Measurements from ENCODE around the gene CBFA2T3.

CBFA2T3 gene

DNA sequence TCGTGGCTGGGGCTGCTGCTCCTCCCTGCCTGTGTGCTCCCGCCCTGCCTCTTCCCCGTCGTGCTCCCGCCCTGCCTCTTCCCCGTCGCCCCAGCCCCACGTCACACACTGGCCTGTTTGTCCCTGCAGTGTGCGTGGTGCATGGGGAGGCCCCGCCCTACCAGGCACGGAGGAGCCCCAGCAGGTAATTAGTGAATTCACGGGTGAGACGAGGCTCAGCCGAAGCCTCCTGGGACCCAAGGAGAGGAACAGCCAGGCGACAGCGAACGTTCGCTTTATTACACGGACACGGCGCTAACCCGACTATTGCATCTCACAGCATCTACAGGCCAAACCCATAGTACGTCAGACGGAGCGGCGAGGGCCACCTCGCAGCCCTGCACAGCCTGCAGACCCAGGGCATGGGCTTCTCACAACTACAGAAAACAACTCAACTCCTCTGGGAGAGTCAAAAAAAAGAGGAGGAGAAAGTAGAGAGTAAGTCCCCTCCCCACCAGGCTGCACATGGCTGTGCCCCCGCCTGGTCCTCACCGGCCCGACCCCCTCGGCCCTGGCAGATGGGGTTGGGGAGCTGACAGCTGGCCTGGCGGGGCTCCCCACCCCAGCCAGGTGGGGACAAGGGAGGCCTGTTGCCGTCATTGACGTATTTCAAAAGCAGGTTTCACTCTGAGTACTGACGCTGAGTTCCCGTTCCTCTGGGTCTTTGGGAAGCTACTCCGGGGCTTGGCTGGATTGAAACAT, 106.2 kb downstream of the CBFA2T3 start:
- peak; percentile 82 for DNase-seq

DNA sequence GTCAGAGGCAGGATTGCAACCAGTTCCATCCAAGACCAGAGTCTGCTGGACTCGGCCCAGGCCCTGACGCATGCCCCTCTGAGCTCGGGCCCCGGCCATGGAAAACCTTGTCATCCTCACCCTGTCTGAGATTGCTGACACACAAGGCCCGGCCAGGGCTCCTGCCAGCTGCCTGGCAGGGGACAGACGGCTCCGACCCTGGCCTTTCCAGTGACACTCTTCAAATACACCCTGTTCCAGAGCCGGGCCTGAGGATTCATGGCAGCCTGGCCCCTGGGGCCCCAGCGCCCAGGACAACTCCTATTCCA, 107.4 kb downstream of the CBFA2T3 start:
- no peak for DNase-seq

DNA sequence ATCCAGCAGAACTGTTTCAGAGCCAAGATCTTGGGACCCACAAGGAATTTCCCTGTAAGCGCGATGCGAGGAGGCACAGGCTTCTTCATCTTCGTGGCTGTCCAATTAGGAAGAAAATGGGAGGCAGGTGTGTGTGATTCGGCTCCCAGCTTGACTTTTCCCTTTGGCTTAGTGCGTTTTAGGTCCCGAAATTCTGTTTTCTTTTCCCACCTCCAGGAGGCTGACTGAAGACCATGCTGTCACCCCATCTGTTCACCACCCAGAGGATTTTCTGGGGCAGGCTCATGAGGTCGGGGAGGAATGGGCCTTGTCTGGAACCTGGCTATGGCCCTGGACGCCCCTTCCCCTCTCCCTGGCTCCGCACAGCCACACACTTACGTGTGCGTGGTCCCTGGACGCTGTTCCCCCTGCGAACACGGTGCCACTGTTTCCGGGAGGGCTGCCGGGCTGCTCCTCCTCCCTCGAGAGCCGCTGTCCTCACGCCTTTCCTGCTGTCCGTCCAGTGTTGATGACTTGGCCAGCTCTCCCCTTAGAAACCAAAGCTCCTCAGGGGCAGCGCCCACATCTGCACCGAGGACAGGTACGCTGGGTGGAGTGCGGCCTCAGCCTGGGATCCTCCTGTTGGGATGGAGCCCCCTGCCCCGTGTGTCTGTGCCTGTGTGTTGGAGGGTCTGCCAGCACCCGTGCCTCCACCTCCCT, 107.9 kb downstream of the CBFA2T3 start:
- DNase-seq, result peak; percentile 85

DNA sequence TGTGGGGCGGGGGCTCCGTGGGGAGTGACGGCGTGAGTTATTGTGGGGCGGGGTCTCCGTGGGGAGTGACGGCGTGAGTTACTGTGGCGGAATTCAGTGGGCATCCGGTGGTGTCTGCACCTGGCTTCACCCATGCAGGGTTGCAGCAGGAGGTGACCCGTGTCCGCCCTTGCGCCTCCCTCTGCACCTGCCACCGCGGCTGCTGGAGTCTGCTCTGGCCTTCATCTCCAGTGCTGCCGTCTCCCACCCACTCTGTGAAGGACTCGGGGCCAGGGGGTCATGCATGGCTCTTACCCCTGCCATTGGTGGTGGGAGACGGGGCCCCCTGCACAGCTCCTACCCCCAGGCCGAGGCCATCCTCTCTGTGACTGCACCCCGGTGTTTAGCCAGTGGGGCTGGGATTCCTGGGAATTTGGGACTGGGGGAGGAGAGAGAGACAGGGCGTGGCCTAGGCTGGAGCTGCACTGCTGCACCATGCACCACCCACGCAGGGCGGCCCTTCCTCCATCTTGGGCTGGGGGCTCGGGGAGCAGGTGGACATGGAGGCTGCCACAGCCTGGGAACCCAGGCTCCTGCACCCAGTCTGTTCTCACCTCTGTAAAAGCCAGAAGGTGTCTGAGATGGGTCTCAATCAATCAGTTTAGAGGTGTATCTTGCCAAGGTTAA, 109.3 kb downstream of the CBFA2T3 start:
- no peak for DNase-seq

DNA sequence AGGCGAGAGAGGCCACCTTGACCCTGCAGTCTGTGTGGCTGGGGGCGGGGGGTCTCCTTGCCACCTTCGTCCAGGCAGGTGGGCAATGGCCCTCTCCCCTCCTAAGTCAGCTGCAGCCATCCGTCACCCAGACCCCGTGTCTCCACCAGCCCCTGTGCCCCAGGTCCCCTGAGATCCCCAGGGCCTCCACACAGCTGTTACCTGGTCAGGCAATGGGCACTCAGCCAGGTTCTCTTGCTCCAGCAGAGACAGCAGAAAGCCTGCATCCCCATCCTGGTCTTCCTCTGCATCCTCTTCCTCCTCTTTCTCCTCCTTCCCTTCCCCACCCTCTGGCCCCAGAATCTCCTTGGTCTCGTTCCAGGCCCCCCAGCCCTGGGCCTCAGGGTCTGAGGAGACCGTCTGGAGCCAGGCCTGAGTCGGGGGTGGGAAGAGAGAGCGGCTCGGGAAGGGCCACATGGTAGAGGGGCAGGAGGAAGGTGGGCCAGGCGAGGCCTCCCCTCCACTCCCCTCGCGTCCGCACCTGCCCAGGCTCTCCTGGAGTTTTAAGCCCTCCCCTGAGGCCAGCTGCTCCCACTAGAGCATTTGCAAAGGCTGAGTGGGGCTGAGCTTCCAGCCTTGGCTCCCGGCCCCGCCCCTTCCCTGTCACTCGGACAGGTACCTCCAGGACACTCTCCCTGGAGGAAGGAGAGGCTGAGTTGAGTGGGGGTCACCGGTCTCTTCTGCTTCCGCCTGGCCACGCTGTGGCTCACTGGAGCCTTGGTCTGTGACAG, 110.7 kb downstream of the CBFA2T3 start, which contains the start of gene PABPN1L:
Gene PABPN1L, minus strand, starts transcription at position 510 of the 770 bp plus-strand sequence. Its CDS starts 54 bp downstream, at position 456.
- no peak for DNase-seq

DNA sequence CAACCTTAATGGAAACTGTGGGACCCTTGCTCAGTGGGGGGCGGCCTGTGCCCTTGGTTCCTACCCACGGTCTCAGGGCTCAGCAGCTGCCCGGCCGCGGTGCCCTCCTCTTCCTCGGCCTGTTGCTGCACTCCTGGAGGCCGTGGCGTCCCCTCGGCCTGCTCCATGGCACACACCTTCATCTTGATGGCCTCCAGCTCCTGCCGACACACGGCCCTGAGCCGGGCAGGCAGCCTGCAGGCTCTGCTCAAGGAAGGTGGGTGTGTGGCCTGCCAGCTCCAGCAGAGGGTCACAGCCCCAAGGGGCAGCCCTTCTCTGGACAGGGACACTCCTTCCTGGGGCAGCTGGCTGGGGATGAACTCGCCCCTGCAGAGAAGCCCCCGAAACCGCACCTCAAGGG, 111.3 kb downstream of the CBFA2T3 start:
- DNase-seq, result no peak

DNA sequence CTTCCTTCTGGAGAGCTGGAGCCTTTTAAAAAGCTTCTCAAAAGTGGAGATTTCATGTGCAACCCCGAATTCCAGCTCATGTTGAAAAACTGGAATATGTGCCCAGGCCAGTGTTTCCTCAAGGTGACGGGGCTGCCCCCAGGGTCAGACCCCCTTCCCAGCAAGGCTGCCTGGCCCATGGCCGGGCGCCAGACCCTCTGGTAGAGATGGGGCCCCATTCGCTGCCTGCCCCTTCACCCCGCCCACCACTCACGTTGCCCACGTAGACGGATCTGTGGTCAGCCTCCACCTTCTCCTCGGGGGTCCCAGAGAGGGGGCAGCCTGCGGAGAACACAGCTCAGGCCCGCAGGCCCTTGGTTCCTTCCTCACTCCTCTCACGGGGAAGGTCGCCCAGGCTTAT, 111.7 kb downstream of the CBFA2T3 start:
- no peak for DNase-seq

DNA sequence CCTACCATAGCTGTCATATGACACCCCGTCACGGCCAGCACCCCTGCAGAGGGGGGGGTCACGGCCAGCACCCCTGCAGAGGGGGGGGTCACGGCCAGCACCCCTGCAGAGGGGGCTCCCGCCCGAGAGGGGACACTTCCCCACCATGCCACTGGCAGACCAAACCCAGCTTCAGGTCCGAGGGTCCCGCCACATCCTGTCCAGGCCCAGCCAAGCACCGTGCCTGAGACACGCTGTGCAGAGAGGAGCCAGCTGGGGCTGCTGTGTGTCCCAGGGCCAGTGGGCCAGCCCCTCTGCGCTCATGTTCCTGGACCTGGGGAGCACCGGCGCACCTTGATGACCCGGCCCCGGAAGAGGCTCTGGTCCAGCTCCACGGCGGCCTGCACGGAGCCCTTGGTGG, 112.5 kb downstream of the CBFA2T3 start:
- DNase-seq, result no peak

DNA sequence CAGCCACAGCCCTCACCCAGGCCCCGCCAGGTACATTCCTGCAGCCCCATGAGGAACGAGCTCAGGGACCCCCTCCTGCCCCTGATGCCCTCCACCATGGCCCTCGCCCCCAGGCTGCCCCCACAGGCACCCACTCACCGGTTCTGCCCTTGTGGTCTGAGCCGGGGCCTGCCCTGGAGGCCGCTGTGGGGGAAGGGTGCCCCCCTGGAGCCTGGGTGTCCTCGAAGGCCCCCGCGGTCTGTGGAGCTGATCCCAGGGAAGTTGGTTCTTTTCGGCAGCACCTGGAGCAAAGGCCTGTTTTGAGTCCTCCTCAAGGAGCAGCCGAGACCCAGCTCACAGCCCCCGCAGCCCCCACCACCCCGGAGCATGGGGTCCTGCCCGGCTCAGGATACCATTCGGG, 112.9 kb downstream of the CBFA2T3 start:
- DNase-seq, result no peak

DNA sequence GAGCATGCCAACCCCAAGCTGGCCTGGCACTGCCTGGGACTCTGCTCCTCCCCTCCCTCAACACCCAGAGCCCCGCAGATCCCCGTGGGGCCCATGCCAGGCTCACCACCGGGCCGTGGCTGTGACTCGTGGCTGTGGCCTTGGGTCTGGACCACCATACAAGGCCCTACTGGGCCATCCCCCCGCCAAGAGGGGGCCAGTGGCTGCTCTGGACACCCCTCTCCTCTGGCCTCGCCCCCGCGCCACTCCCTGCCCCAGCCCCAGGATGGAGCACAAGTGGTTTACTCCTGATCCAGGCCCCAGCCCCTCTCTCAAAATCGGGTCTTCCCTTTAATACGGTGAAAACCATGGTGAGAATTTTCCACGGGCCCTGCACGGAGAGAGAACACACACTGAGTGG, 113.6 kb downstream of the CBFA2T3 start:
- no peak for DNase-seq

DNA sequence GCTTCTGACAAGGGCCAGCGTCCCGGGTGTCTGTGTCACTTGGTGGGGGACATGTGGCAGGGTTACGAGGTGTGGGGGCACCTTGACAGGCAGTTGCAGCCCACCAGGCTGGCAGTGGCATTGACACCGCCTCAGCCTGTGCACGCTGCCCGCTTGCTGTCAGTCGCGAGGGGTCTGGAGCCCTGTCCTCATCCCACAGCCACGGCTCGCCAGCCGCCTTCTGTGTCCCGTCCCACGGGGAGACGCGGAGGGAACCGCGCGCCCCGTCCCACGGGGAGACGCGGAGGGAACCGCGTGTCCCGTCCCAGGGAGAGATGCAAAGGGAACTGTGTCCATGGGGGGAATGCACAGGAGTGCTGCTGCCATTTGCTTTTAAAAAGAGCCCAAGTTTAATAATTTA, 114.0 kb downstream of the CBFA2T3 start:
- DNase-seq, result no peak

DNA sequence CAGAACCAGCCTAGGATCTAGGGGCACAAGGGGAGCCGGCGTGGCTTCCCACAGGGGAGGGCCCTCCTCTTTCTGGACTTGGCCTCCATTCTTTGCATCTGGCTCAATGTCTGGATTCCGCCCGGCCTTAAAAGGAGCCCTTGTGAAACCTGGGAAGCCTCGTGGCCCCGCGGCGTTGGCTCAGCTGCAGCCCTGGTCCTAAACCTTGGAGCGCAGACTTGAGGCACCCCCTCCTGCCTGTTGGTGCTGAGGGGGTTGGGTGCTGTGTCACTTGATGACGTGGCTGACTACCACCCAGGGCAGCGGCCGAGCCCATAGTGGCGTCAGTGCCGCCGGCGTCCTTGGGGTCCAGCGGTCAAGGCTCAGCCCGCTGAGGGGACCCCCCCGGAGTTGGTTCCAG, 115.6 kb downstream of the CBFA2T3 start:
- no peak for DNase-seq

DNA sequence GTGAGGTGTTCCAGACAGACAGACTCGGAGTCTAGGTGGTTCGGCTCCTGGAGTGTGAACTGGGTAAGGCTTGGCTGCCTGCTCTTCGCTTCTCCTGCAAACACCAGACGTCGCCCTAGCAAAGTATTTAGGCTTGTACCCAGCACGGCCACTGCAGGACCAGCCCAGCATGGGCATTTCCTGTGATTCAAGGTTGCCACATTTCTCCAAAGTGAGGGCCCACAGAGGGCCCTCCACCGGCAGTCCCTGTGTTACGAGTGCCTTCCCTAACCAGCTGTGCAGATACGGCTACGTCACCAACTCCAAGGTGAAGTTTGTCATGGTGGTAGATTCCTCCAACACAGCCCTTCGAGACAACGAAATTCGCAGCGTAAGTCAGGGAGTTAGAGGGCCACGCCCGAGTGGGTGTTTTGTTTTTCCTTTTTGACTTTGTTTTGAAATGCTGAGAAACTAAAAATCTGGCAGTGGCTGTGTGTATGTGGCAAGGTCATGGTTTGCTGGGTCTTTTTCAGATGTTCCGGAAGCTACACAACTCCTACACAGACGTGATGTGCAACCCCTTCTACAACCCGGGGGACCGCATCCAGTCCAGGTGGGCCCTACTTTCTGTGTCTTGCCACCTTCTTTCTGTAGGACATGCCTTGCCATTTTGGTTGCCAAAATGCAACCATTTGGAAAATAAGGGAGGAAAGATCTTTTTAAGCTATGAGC, 117.5 kb downstream of the CBFA2T3 start:
- DNase-seq, result no peak

DNA sequence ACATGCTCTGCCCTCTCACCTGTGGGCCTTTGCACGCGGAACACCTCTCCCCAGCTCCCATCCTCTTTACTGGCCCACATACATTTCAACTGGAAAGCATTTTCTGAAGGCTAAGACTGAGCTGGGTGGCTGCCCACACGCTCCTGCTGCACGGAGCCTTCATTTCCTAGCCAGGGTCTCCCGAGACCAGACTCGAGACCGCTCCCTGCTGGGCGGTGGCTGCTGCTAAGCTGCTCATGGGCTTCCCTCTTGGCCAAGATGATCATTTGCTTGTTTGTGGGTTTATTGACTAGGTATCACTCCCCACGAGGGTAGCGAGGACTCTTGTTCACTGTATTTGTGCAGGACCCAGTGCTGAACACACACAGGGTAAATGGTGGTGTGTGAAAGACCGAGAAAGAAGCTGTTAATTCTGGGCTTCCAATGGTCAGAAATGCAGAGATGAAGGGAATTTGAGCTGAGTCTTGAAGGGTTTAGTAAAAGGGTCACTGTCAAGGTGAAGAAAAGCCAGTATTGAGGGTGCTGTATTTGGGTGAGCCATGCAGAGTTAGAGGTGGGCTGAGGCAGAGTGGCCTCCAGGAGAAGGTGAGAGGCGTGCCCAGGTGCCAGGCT, 119.2 kb downstream of the CBFA2T3 start:
- DNase-seq, result peak; percentile 24

DNA sequence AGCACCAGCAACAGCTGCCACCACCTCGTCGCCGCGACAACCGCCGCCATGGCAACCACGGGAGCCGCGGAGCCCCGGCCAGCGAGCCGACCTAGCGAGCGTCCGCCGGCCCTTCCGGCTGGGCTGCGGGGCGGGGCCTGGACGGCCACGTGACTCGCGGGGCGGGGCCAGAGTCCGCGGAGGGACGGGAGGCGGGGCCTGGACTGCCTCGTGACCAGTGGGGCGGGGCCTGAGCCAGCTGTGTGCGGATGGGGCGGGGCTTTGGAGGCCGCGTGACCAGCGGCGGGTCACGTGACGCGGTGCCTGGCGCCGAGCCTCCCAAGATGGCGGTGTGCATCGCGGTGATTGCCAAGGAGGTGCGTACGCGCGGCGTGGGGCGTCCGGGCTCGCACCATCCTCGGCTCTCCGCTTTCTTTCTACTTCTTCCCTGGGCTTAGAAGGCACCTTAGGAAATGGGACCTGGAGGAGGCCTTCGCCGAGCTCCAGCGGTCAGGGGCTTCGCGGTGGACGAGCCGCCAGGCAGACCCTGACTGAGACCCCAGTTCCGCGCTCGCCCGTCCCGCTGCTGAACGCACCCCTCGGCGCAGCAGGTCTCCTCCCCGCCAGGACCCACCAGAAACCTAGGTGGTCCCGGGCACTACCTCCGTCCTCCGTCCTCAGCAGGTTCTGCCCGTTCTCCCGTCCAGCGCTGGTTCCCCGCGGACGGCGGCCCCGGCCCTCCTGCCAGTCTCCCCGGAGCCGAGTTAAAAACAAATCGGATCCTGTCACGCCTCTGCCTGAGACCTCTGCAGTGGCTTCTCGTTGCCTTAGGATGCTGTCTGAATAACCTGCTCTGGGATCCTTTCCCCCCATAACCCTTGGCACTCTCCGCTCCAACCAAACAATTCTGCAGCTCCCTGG, 119.9 kb downstream of the CBFA2T3 start, which contains the start of the genes GALNS and TRAPPC2L:
Gene GALNS, minus strand, starts transcription at position 120 of the 900 bp plus-strand sequence. Its CDS starts 70 bp downstream, at position 50.
Gene TRAPPC2L, plus strand, starts transcription at position 300 of the 900 bp plus-strand sequence. Its CDS starts 24 bp downstream, at position 324.
- DNase-seq, result peak; percentile 67

DNA sequence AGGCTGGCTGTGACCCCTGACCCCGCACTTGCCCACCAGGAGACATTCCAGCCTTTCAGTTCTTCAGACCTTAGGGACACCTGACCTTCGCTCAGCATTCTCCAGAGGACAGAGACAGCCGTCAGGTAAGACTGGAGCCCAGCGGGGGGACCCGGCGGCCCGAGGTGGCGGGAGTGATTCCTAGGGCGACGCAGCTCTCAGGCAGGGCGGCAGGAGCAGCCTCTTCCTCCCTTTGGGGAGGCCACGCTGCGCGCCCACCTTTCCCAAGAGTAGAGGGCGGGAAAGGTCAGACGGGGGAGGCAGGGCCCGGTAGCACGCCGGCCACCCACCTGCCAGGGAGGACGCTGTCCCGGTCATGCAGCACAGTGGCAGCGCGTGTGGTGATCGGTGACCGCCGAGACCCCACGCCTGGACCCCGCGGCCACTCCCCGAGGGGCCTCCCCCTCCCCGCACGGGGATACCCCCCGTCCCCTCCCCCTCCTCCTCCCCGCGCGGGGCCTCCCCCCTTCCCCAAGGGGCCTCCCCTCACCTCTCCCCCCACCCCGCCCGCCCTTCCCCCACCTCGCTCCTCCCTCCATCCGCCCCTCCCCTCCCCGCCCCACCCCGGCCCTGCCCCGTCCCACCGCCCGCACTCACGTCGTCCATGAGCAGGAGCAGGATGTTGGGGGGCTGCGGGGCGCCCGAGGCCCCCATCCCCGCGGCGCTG, 120.7 kb downstream of the CBFA2T3 start:
- no peak for DNase-seq

DNA sequence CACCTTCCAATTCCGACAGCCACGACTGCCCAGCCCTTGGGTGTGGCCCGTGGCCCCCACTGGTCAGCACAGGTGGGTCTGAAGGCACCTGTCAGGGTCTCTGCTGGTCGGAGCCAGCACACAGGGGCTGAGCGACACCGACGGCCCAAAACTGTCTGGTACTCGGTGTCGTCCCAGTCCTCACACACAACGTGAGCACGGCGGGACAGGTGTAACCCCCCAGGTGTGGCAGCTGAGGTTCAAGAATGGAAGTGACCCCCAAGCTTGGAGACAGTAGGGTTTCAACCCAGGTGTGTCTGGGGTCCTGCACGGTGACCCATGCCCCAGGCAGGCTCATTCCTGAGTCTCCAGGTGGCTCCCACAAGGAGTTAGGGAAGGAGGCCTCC, 121.3 kb downstream of the CBFA2T3 start:
- DNase-seq, result no peak

DNA sequence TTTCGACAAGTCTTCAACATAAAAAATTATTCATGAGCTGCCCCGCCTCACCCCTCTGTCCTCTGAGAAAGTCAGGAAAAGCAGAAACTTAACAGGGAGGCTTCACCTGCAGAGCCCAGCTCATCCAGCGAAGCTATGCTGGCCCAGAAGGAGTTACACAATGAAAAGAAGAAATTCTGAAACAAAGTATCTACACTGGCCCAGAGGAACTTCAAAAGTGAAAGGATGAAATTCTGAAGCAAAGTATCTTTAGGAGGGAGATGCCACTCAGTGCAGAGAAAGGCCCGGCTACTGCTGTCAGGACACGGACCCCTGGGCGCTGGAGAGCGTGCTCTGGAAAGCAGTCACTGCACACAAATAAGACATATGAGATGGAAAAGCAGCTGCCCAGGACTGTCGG, 121.8 kb downstream of the CBFA2T3 start:
- DNase-seq, result no peak

DNA sequence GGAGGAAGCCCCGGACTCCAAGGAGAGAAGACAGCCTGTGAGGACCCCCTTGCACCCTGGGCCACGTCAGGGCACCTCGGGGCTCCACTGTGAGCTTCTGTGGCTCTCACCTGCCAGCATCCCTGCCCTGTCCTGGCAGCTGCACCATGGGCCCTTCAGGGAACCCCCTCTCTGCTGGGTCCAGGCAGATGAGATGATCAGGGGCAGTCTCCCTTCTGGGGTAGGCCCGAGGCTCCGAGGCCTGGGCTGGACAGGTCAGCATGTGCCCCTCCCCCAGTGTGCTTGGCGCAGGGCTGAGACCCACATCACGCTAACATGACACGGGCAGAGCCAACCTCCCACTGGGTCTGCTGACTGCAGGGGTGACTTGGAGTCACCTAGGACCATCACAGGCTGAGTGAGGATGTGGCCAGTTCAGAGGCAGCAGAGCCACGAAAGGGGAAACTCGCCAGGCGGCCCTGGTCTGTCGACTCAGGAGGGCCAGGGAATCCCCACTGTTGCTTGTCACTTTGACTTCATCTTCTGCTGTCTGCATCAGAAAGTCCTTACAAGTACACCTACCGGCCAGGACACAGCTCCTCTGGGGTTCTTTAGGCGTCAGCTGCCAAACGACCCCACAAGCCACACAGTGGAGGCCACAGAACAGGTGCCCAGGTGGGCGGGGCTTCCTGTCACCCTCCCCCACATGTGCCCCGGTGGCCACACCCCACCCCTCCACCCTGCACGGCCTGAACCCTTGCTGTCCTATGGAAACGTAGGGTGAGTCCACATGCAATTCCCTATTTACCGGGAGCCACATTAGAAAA, 122.5 kb downstream of the CBFA2T3 start:
- DNase-seq, result no peak

Data from DMS 273 treated with DMSO at 0.1 percent for 48 hours (cell line).